ENCODE data around the gene TGM5.
A peak's percentile ranks its signal among the peaks of the same experiment; 100 is the strongest.

Gene TGM5

GRCh38 chr15:43210172-43210745, 56.5 kb downstream of the TGM5 start:
- no peak for FAIRE-seq
- no peak for TF ChIP-seq CTCF (IDR thresholded peaks at IDR 0.05; ENCODE audit: insufficient read depth, missing control alignments)
- no peak for DNase-seq (ENCODE audit: insufficient read length, low spot score)

- FAIRE-seq: no peak
- TF ChIP-seq CTCF (IDR thresholded peaks at IDR 0.05; ENCODE audit: insufficient read depth, missing control alignments): no peak
- no peak for DNase-seq (ENCODE audit: insufficient read length, low spot score)
Measured at GRCh38 chr15:43209059-43209824, 57.5 kb downstream of the TGM5 start.

- DNase-seq (ENCODE audit: insufficient read length, low spot score) (no peak), FAIRE-seq (no peak)
- TF ChIP-seq CTCF (IDR thresholded peaks at IDR 0.05; ENCODE audit: insufficient read depth, missing control alignments): no peak
Measured at GRCh38 chr15:43208052-43209002, 58.4 kb downstream of the TGM5 start.

GRCh38 chr15:43207024-43207423, 59.7 kb downstream of the TGM5 start:
- no peak for TF ChIP-seq CTCF (IDR thresholded peaks at IDR 0.05; ENCODE audit: insufficient read depth, missing control alignments)

GRCh38 chr15:43206054-43206453, 60.7 kb downstream of the TGM5 start:
- DNase-seq (ENCODE audit: insufficient read length, low spot score) (no peak), FAIRE-seq (no peak)
- no peak for TF ChIP-seq CTCF (IDR thresholded peaks at IDR 0.05; ENCODE audit: insufficient read depth, missing control alignments)

More at GRCh38 chr15:43207024-43207423, 59.7 kb downstream of the TGM5 start:
- FAIRE-seq (no peak), DNase-seq (ENCODE audit: insufficient read length, low spot score) (no peak)

- FAIRE-seq (no peak), DNase-seq (ENCODE audit: insufficient read length, low spot score) (no peak)
- TF ChIP-seq CTCF (IDR thresholded peaks at IDR 0.05; ENCODE audit: insufficient read depth, missing control alignments): peak; percentile 47
Measured at GRCh38 chr15:43204016-43204901, 62.5 kb downstream of the TGM5 start.
